B cell (primary cell): ENCODE measurements around the gene TCF7L2. TPM values are rescaled to one million over a fixed set of nuclear protein-coding genes. Genes with fewer than 3 reads are reported as not detected.

Experiments used
- ATAC-seq: fragments of 200-7000 bp; cut with Tn5 transposase; one replicate; pipeline ENCODE4 v1.10.0; 2021; ENCODE audit warnings: low read depth, mild to moderate bottlenecking, moderate number of reproducible peaks, moderate library complexity
- CTCF ChIA-PET: fragments of 350-600 bp; sonication (Branson Sonifier 250); formaldehyde crosslinking; loops from one replicate; lab custom pipeline; 2021; ENCODE audit warnings: antibody characterized with exemption, inconsistent platforms; lab: Charles Lee
- POLR2A ChIA-PET: fragments of 350-600 bp; sonication (Branson Sonifier 250); formaldehyde crosslinking; loops from one replicate; lab custom pipeline; 2021; ENCODE audit warnings: antibody characterized with exemption; lab: Charles Lee
- DNase-seq: peaks from one replicate; pipeline ENCODE4 v3.0.0; 2013
- H2AFZ ChIP-seq: 2 replicates; pipeline ENCODE4 v1.6.1; 2012; ENCODE audit warnings: mild to moderate bottlenecking, low read depth, low read length; ENCODE audit not compliant: insufficient read depth, poor library complexity, severe bottlenecking
- H3K27ac ChIP-seq, 2 donors: 1 replicate in 1 of 2; 2 replicates in 1 of 2; pipeline ENCODE4 v1.5.1; 2012 to 2013; ENCODE audit warnings: low read length in 2 of 2, mild to moderate bottlenecking in 2 of 2, moderate library complexity in 1 of 2
- H3K27me3 ChIP-seq, 4 experiments: fragments of 200-600 bp in 1 of 4; sonication (generic) in 1 of 4; replicated peaks in 1 of 4; 1 replicate in 2 of 4; 2 replicates in 2 of 4; pipeline versions ENCODE4 v1.6.1 to v1.7.0; 2013 to 2016; ENCODE audit warnings: low read length in 3 of 4, mild to moderate bottlenecking in 2 of 4, mixed read lengths in 1 of 4, moderate library complexity in 1 of 4; ENCODE audit not compliant: insufficient read depth in 4 of 4, control insufficient read depth in 3 of 4; ENCODE audit errors: control extremely low read depth in 1 of 4
- H3K36me3 ChIP-seq, 2 experiments: replicated peaks in 1 of 2; 1 replicate in 1 of 2; 2 replicates in 1 of 2; pipeline versions ENCODE4 v1.6.1 to v1.7.1; 2013; ENCODE audit warnings: low read length in 1 of 2; ENCODE audit not compliant: insufficient read depth in 2 of 2, control insufficient read depth in 1 of 2; ENCODE audit errors: control extremely low read depth in 1 of 2, extremely low read depth in 1 of 2
- H3K4me1 ChIP-seq, 2 donors: fragments of 200-600 bp in 1 of 2; sonication (generic) in 1 of 2; 1 replicate in 1 of 2; 2 replicates in 1 of 2; pipeline versions ENCODE4 v1.5.1 to v1.6.1; 2013 to 2017; ENCODE audit warnings: low read length in 2 of 2; ENCODE audit not compliant: control insufficient read depth in 2 of 2, insufficient read depth in 2 of 2
- H3K4me2 ChIP-seq: replicated peaks from 2 replicates; pipeline ENCODE3; 2012; ENCODE audit warnings: mild to moderate bottlenecking, low read depth, low read length; ENCODE audit not compliant: poor library complexity, severe bottlenecking
- H3K4me3 ChIP-seq, 5 experiments: fragments of 200-600 bp in 1 of 5; sonication (generic) in 1 of 5; 1 replicate in 3 of 5; 2 replicates in 2 of 5; pipeline versions ENCODE4 v1.5.1 to v1.7.0; 2011 to 2016; ENCODE audit warnings: low read length in 4 of 5, mild to moderate bottlenecking in 4 of 5, low read depth in 2 of 5, control low read depth in 1 of 5, moderate library complexity in 1 of 5; ENCODE audit not compliant: insufficient read depth in 1 of 5; ENCODE audit errors: control extremely low read depth in 1 of 5, extremely low read depth in 1 of 5
- H3K79me2 ChIP-seq: fragments of 200-600 bp; sonication (generic); one replicate; pipeline ENCODE4 v1.6.0; 2016; ENCODE audit warnings: low read length; ENCODE audit not compliant: control insufficient read depth, insufficient read depth
- H3K9ac ChIP-seq: fragments of 200-600 bp; sonication (generic); 2 replicates; pipeline ENCODE4 v1.6.1; 2017; ENCODE audit warnings: mild to moderate bottlenecking, low read length, moderate library complexity
- H3K9me3 ChIP-seq, 3 donors: one replicate each; pipeline versions ENCODE4 v1.6.1 to v1.7.1; 2013; ENCODE audit warnings: low read length in 2 of 3; ENCODE audit not compliant: control insufficient read depth in 2 of 3, insufficient read depth in 1 of 3; ENCODE audit errors: control extremely low read depth in 1 of 3
- H4K20me1 ChIP-seq: 2 replicates; pipeline ENCODE4 v1.6.0; 2012; ENCODE audit warnings: mild to moderate bottlenecking, low read length; ENCODE audit not compliant: insufficient read depth, control insufficient read depth, poor library complexity, severe bottlenecking
- H3K27ac Mint-ChIP-seq: one replicate; pipeline ENCODE4 v1.8.0; 2021; ENCODE audit warnings: mixed read lengths
- H3K27me3 Mint-ChIP-seq: one replicate; pipeline ENCODE4 v1.8.0; 2021; ENCODE audit warnings: mixed read lengths
- H3K4me1 Mint-ChIP-seq: one replicate; pipeline ENCODE4 v1.8.0; 2021; ENCODE audit warnings: mixed read lengths
- H3K4me3 Mint-ChIP-seq: one replicate; pipeline ENCODE4 v1.8.0; 2021; ENCODE audit warnings: mixed read lengths
- H3K9me3 Mint-ChIP-seq: one replicate; pipeline ENCODE4 v1.8.0; 2022; ENCODE audit warnings: mixed read lengths; ENCODE audit not compliant: insufficient read depth
- EZH2 ChIP-seq: IDR thresholded peaks from 2 replicates; pipeline ENCODE4 v1.6.1; 2012; ENCODE audit warnings: borderline replicate concordance, low read depth, mild to moderate bottlenecking, moderate library complexity, low read length; ENCODE audit not compliant: insufficient read depth, poor library complexity, severe bottlenecking
- WGBS: methylation state at CpG from one replicate; pipeline ENCODE4 v1.1.5; 2013; ENCODE audit warnings: missing lambda C conversion rate; ENCODE audit not compliant: insufficient coverage; 5-methylcytosine and 5-hydroxymethylcytosine counted together
- intact Hi-C: fragments of 100-400 bp; cut with micrococcal nuclease; formaldehyde crosslinking; loops from one replicate; pipeline ENCODE4 v1.10.0; 2022
- polyA plus RNA-seq: library from polyadenylated mRNA; depleted of rRNA; stranded (reverse); fragments of >200 nt; gene quantifications from 2 replicates; pipeline ENCODE4 v1.2.3, GENCODE V29; 2012
- total RNA-seq, 2 donors: library from RNA; stranded (reverse); fragments of 120-200 nt in 1 of 2; gene quantifications; 1 replicate in 1 of 2; 2 replicates in 1 of 2; pipeline versions ENCODE4 v1.2.3 to v1.2.4, GENCODE V29; 2013 to 2022
- TF ChIP-seq, protein P1 (sequence below): fragments of 200-600 bp; IDR thresholded peaks from one replicate; pipeline ENCODE4 v1.8.0; 2022; ENCODE audit warnings: antibody characterized with exemption, mild to moderate bottlenecking

Gene TCF7L2
- total and polyA plus RNA-seq, 2 donors (not counting 1 experiment from before 2014, with no cell fraction given) = 0.48 to 1.1 TPM

DNA sequence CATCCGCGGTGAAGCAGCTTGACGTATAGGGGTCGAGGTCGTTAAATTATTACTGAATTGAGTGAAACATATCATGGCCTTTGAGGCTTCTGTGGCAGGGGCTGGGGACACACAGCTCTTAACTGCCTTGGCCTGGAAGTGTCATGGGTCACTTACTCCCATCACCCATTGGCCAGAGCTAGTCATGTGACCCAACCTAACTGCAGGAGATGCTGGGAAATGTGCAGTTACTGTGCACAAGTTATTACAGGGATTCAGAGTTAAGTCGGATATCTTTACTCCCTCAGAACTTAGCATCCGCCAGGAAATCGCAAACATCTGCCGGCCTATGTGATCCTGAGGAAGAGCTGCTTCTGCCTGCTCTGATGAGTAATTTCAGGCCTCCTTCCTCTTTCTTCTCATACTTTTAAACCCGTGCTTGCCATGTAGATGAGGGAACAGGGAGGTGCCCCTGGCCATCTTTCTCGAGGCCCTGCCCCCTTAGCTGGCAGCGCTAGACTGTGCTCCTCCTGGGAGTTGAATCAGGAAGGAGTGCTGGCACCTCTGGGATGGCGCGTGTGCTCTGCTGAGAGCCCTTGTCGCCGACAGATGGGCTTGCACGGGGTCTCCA, 203.6 kb downstream of the TCF7L2 start:
- Histone ChIP-seq H4K20me1 (no peaks in the 10 kb centered on the region), H3K27ac (no peak overlapping the region), H2AFZ (no peak overlapping the region), H3K9ac (no peak overlapping the region), H3K79me2 (no peaks in the 10 kb centered on the region), H3K4me3 (no peak overlapping the region), H3K27me3 (no peaks in the 10 kb centered on the region), H3K36me3 (no peaks in the 10 kb centered on the region), H3K9me3 (no peaks in the 10 kb centered on the region), H3K4me1 (no peaks in the 10 kb centered on the region), H3K4me2 (no peak overlapping the region)
- H3K9me3 Mint-ChIP-seq = no peaks in the 10 kb centered on the region
- ChIA-PET CTCF (no interaction called here), POLR2A (no interaction called here)
- TF ChIP-seq, protein P1, sequence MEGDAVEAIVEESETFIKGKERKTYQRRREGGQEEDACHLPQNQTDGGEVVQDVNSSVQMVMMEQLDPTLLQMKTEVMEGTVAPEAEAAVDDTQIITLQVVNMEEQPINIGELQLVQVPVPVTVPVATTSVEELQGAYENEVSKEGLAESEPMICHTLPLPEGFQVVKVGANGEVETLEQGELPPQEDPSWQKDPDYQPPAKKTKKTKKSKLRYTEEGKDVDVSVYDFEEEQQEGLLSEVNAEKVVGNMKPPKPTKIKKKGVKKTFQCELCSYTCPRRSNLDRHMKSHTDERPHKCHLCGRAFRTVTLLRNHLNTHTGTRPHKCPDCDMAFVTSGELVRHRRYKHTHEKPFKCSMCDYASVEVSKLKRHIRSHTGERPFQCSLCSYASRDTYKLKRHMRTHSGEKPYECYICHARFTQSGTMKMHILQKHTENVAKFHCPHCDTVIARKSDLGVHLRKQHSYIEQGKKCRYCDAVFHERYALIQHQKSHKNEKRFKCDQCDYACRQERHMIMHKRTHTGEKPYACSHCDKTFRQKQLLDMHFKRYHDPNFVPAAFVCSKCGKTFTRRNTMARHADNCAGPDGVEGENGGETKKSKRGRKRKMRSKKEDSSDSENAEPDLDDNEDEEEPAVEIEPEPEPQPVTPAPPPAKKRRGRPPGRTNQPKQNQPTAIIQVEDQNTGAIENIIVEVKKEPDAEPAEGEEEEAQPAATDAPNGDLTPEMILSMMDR = no peak
- TF ChIP-seq EZH2 = no peak
- intact Hi-C loops = no loop called here
- H3K4me3 Mint-ChIP-seq = no peak overlapping the region
- H3K4me1 Mint-ChIP-seq = no peaks in the 10 kb centered on the region
- ATAC-seq (no peak), DNase-seq (no peak)
- H3K27me3 Mint-ChIP-seq = no peaks in the 10 kb centered on the region
- WGBS = 93% methylated on average over 16 of the region's 17 CpGs
- H3K27ac Mint-ChIP-seq = no peak overlapping the region

DNA sequence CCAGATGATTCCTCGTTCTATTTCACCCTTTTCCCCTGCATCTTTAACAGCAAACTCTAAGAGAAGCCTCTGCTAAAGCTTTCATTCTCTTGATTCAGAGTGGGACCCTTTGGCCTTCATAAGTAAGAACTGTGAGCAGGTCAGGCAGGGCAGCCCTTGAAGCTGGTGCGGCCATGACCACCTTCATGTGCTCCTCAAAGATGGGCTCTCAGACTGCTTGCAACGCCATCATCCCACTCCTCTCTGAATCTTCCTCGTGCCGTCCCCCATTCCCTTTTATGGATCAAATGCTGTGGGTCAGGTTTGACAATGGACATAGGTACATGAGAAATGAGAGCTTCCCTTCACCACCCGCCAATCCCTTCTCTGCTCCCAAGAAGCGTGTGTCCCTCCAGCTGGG, 207.4 kb downstream of the TCF7L2 start:
- Histone ChIP-seq H3K4me2 (no peak overlapping the region), H3K4me3 (no peak overlapping the region), H3K9ac (no peak overlapping the region), H3K4me1 (no peaks in the 10 kb centered on the region), H3K36me3 (no peaks in the 10 kb centered on the region), H3K79me2 (no peaks in the 10 kb centered on the region), H3K27ac (no peak overlapping the region), H4K20me1 (no peaks in the 10 kb centered on the region), H3K9me3 (no peaks in the 10 kb centered on the region), H2AFZ (no peak overlapping the region), H3K27me3 (no peaks in the 10 kb centered on the region)
- CTCF ChIA-PET = no interaction called here
- Mint-ChIP-seq H3K27ac (no peak overlapping the region), H3K9me3 (no peaks in the 10 kb centered on the region), H3K27me3 (no peaks in the 10 kb centered on the region), H3K4me1 (no peaks in the 10 kb centered on the region), H3K4me3 (no peak overlapping the region)
- WGBS = 94% methylated on average over 2 of the region's 7 CpGs
- no peak for TF ChIP-seq EZH2
- TF ChIP-seq, protein P1 = no peak
- intact Hi-C loops = no loop called here
- DNase-seq (no peak), ATAC-seq (no peak)
- POLR2A ChIA-PET = no interaction called here
